Brain microvascular endothelial cell (primary cell): ENCODE measurements around the gene ZNF823.
A peak's percentile ranks its signal among the peaks of the same experiment; 100 is the strongest.
"Not testable (repeated sequence)": the region's sequence is repeated elsewhere in the genome, so short reads cannot be mapped to it uniquely, and the experiment has no call there.

ENCODE experiments used
- DNase-seq: peaks from one replicate; pipeline ENCODE4 v3.0.0-alpha.2; 2020
- H3K27ac ChIP-seq: fragments of 250-450 bp; sonication (Bioruptor Pico); 2 replicates; pipeline ENCODE4 v1.5.1; 2020; ENCODE audit warnings: mild to moderate bottlenecking, moderate library complexity
- H3K27me3 ChIP-seq: fragments of 250-450 bp; sonication (Bioruptor Pico); replicated peaks from 2 replicates; pipeline ENCODE4 v1.5.1; 2020; ENCODE audit warnings: mild to moderate bottlenecking
- H3K36me3 ChIP-seq: fragments of 250-450 bp; sonication (Bioruptor Pico); replicated peaks from 2 replicates; pipeline ENCODE4 v1.5.1; 2020; ENCODE audit warnings: mild to moderate bottlenecking
- H3K4me3 ChIP-seq: 2 replicates; pipeline ENCODE4 v1.5.1; 2011; ENCODE audit warnings: low read depth, mild to moderate bottlenecking, control low read depth, low read length, moderate library complexity
- in situ Hi-C: cut with HindIII; loops from 2 replicates; pipeline ENCODE4 v1.10.0; 2017; ENCODE audit warnings: low sequenced_read_pairs, low pct_ligation_motif_present
- TF ChIP-seq, protein P1 (sequence below): IDR thresholded peaks from 2 replicates; pipeline ENCODE4 v1.5.1; 2011; ENCODE audit warnings: low read depth, mild to moderate bottlenecking, moderate library complexity, low read length, control low read depth, inconsistent platforms; ENCODE audit errors: missing control alignments

ZNF823 gene

GRCh38 chr19:11780431-11781020 lies 41.8 kb upstream of the ZNF823 start:
- no peak for DNase-seq
- in situ Hi-C loops = no loop called here
- Histone ChIP-seq H3K36me3 (peaks cover 30% of the 10 kb centered on the region), H3K27ac (no peak overlapping the region), H3K27me3 (no peaks in the 10 kb centered on the region), H3K4me3 (no peak overlapping the region)
- TF ChIP-seq, protein P1, sequence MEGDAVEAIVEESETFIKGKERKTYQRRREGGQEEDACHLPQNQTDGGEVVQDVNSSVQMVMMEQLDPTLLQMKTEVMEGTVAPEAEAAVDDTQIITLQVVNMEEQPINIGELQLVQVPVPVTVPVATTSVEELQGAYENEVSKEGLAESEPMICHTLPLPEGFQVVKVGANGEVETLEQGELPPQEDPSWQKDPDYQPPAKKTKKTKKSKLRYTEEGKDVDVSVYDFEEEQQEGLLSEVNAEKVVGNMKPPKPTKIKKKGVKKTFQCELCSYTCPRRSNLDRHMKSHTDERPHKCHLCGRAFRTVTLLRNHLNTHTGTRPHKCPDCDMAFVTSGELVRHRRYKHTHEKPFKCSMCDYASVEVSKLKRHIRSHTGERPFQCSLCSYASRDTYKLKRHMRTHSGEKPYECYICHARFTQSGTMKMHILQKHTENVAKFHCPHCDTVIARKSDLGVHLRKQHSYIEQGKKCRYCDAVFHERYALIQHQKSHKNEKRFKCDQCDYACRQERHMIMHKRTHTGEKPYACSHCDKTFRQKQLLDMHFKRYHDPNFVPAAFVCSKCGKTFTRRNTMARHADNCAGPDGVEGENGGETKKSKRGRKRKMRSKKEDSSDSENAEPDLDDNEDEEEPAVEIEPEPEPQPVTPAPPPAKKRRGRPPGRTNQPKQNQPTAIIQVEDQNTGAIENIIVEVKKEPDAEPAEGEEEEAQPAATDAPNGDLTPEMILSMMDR = no peak

DNA sequence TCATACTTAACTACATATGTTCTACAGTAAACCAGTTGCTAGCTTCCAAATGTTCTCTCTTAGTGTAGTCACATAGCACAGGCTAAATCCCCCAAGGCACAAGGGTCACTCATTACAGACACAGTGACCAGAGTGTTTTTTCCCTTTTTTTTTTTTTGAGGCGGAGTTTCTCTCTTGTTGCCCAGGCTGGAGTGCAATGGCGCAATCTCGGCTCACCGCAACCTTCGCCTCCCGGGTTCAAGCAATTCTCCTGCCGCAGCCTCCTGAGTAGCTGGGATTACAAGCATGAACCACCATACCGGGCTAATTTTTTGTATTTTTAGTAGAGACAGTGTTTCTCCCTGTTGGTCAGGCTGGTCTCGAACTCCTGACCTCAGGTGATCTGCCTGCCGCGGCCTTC lies 37.9 kb upstream of the ZNF823 start:
- H3K27me3 ChIP-seq, H3K27ac ChIP-seq, in situ Hi-C loops, DNase-seq, H3K4me3 ChIP-seq: not testable (repeated sequence)
- peaks cover 30% of the 10 kb centered on the region for H3K36me3 ChIP-seq

DNA sequence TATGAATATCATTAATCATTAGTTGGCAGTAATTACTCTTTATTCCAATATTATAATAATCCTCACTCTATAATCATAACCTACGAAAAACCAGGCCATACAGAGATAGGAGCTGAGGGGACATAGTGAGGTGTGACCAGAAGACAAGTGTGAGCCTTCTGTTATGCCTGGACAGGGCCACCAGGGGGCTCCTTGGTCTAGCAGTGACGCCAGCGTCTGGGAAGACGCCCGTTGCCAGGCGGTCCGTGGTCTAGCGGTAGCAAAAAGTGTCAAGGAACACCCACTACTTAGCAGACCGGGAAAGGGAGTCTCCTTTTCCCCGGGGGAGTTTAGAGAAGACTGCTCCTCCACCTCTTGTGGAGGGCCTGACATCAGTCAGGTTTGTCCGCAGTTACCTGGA lies 32.8 kb upstream of the ZNF823 start:
- H3K4me3 ChIP-seq, H3K36me3 ChIP-seq, DNase-seq, in situ Hi-C loops, H3K27me3 ChIP-seq, H3K27ac ChIP-seq: not testable (repeated sequence)
- TF ChIP-seq, protein P1 = peak; percentile 14

GRCh38 chr19:11769995-11770394 lies 31.2 kb upstream of the ZNF823 start:
- no peak overlapping the region for H3K27ac ChIP-seq
- in situ Hi-C loops = no loop called here
- DNase-seq = no peak
- no peaks in the 10 kb centered on the region for H3K27me3 ChIP-seq
- TF ChIP-seq, protein P1 = no peak
- no peaks in the 10 kb centered on the region for H3K36me3 ChIP-seq
- no peak overlapping the region for H3K4me3 ChIP-seq

- peak overlapping the region; percentile 91 for H3K4me3 ChIP-seq
- DNase-seq = peak; percentile 9
- TF ChIP-seq, protein P1 = no peak
- no peaks in the 10 kb centered on the region for H3K27me3 ChIP-seq
- H3K27ac ChIP-seq = peak overlapping the region; percentile 71
- no peaks in the 10 kb centered on the region for H3K36me3 ChIP-seq
- in situ Hi-C loops = no loop called here
These were observed 28.9 kb upstream of the ZNF823 start for GRCh38 chr19:11767633-11768133.

- Histone ChIP-seq H3K4me3 (peak within 1 kb of the TSS; percentile 91), H3K36me3 (no peaks in the 10 kb centered on the region), H3K27me3 (no peaks in the 10 kb centered on the region), H3K27ac (peak within 1 kb of the TSS; percentile 71)
- peak; percentile 94 for DNase-seq
- TF ChIP-seq, protein P1 = no peak
- in situ Hi-C loops = no loop called here
These were observed 28.1 kb upstream of the ZNF823 start, which contains the start of gene ZNF441 for GRCh38 chr19:11766597-11767591. Gene ZNF441, plus strand, starts transcription at chr19:11767000. Its CDS starts 194 bp downstream, at chr19:11767194.
